Subcutaneous abdominal adipose tissue (tissue), 5 donors: ENCODE data around the gene MRPL28.

ENCODE experiments used
- H3K27ac ChIP-seq: one replicate; pipeline ENCODE4 v1.7.0; 2013; ENCODE audit warnings: low read depth, mild to moderate bottlenecking, inconsistent platforms, low read length, moderate library complexity
- H3K27me3 ChIP-seq, 5 donors: one replicate each; pipeline ENCODE4 v1.7.0; 2013; ENCODE audit warnings: low read length in 5 of 5, inconsistent platforms in 1 of 5; ENCODE audit not compliant: control insufficient read depth in 5 of 5, insufficient read depth in 4 of 5
- H3K36me3 ChIP-seq, 5 donors: one replicate each; pipeline ENCODE4 v1.7.0; 2013; ENCODE audit warnings: low read length in 5 of 5; ENCODE audit not compliant: control insufficient read depth in 5 of 5, insufficient read depth in 5 of 5
- H3K4me1 ChIP-seq, 5 donors: one replicate each; pipeline ENCODE4 v1.7.0; 2013; ENCODE audit warnings: low read length in 5 of 5, mild to moderate bottlenecking in 3 of 5, moderate library complexity in 1 of 5; ENCODE audit not compliant: control insufficient read depth in 5 of 5, insufficient read depth in 5 of 5
- H3K4me3 ChIP-seq, 5 donors: one replicate each; pipeline ENCODE4 v1.7.0; 2013; ENCODE audit warnings: low read length in 5 of 5, low read depth in 1 of 5
- H3K9ac ChIP-seq, 5 donors: one replicate each; pipeline ENCODE4 v1.7.0; 2013; ENCODE audit warnings: low read length in 5 of 5, mild to moderate bottlenecking in 4 of 5, moderate library complexity in 3 of 5
- H3K9me3 ChIP-seq, 5 donors: one replicate each; pipeline ENCODE4 v1.7.0; 2013; ENCODE audit warnings: low read length in 5 of 5; ENCODE audit not compliant: control insufficient read depth in 5 of 5
- donor health status: healthy.
- donor health status: healthy.
- donor health status: healthy.
- donor health status: healthy.
- donor health status: healthy.

Gene MRPL28

DNA sequence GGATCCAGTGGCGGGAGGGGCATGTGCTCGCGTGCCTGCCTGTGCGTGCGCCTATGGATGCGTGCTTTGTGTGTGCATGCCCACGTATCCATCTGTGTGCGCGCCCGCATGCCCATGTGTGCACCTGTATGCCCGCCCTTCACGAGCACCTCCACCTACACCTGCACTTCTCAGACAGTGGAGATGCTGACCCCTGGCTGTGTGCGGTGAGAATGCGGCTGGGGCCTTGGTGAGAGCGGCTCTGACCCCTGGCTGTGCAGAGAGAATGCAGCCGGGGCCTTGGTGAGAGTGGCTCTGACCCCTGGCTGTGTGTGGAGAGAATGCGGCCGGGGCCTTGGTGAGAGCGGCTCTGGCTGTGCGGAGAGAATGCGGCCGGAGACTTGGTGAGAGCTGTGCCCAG is 51.7 kb downstream of the MRPL28 start:
- no peak overlapping the region for H3K9ac ChIP-seq
- no peak overlapping the region for H3K4me3 ChIP-seq
- H3K36me3 ChIP-seq, result peaks cover 0 to 34% (median 33%) of the 10 kb centered on the region in 5 donors
- H3K27ac ChIP-seq, result no peak overlapping the region
- no peaks in the 10 kb centered on the region for H3K9me3 ChIP-seq
- no peaks in the 10 kb centered on the region for H3K27me3 ChIP-seq
- H3K4me1 ChIP-seq, result no peaks in the 10 kb centered on the region

DNA sequence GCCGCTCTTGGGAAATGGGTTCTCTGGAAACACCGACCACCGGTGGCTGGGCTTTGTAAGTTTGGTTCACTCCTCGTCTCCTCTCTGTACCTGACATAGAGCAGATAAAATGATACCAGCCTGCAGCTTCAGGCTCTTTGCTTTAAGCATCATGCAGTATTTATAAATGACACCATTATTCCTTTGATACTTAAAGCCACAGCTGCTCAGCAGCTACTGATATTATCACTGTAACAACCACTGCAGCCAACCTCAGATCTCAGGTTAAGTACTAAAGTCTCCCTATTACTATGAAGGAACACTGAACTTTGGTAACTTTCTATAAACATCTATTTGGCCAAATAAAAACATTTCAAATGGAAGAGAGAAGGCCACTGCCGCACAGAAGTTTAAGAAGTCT is 52.8 kb downstream of the MRPL28 start:
- no peak overlapping the region for H3K27ac ChIP-seq
- H3K4me3 ChIP-seq, result no peak overlapping the region
- H3K36me3 ChIP-seq, result peaks cover 0 to 44% (median 43%) of the 10 kb centered on the region in 5 donors
- no peak overlapping the region for H3K9ac ChIP-seq
- no peaks in the 10 kb centered on the region for H3K9me3 ChIP-seq
- H3K4me1 ChIP-seq, result no peaks in the 10 kb centered on the region
- H3K27me3 ChIP-seq, result no peaks in the 10 kb centered on the region
